Progenitor cell of endocrine pancreas (in vitro differentiated cells): Measurements from ENCODE around the gene UBE2L3. TPM values are rescaled to one million over a fixed set of nuclear protein-coding genes. Genes with fewer than 3 reads are reported as not detected.
"Not testable (repeated sequence)": the region's sequence is repeated elsewhere in the genome, so short reads cannot be mapped to it uniquely, and the experiment has no call there.

Experiments used
- DNase-seq: peaks from one replicate; pipeline ENCODE4 v3.0.0; 2021; ENCODE audit warnings: low spot score; ENCODE audit not compliant: unreplicated experiment
- H3K27ac Mint-ChIP-seq: 2 replicates; pipeline ENCODE4 v1.8.0; 2021; ENCODE audit warnings: mild to moderate bottlenecking, moderate library complexity, mixed read lengths
- H3K27me3 Mint-ChIP-seq: 2 replicates; pipeline ENCODE4 v1.8.0; 2021; ENCODE audit warnings: mixed read lengths
- H3K36me3 Mint-ChIP-seq: 2 replicates; pipeline ENCODE4 v1.8.0; 2022; ENCODE audit warnings: mixed read lengths; ENCODE audit not compliant: insufficient read depth
- H3K4me1 Mint-ChIP-seq: 2 replicates; pipeline ENCODE4 v1.8.0; 2021; ENCODE audit warnings: low read depth, mixed read lengths
- H3K4me3 Mint-ChIP-seq: 2 replicates; pipeline ENCODE4 v1.8.0; 2021; ENCODE audit warnings: low read depth, mild to moderate bottlenecking, moderate library complexity, mixed read lengths
- H3K9me3 Mint-ChIP-seq: 2 replicates; pipeline ENCODE4 v1.8.0; 2021; ENCODE audit warnings: low read depth, mixed read lengths
- total RNA-seq: library from RNA; stranded (reverse); gene quantifications from 2 replicates; pipeline ENCODE4 v1.2.1, GENCODE V29; 2021
- TF ChIP-seq, protein P1 (sequence below): fragments of 200-600 bp; sonication (generic); IDR thresholded peaks from one replicate; pipeline ENCODE4 v1.5.0; 2021; ENCODE audit warnings: antibody characterized with exemption, mild to moderate bottlenecking; ENCODE audit not compliant: unreplicated experiment

The UBE2L3 gene
- total RNA-seq, 1 donor from 2014 or later = 67.4 TPM

DNA sequence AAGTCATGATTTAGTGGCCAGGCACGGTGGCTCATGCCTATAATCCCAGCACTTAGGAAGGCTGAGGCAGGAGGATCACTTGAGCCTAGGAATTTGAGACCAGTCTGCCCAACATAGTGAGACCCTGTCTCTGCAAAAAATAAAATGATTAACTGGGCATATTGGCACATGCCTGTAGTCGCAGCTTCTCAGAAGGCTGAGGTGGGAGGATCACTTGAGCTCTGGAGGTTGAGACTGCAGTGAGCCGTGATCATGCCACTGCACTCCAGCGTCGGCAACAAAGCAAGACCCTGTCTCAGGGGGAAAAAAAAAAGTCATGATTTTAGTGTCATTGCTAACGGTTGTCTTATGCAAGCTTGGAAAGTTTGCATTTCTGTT, 11.9 kb downstream of the UBE2L3 start:
- TF ChIP-seq, protein P1, sequence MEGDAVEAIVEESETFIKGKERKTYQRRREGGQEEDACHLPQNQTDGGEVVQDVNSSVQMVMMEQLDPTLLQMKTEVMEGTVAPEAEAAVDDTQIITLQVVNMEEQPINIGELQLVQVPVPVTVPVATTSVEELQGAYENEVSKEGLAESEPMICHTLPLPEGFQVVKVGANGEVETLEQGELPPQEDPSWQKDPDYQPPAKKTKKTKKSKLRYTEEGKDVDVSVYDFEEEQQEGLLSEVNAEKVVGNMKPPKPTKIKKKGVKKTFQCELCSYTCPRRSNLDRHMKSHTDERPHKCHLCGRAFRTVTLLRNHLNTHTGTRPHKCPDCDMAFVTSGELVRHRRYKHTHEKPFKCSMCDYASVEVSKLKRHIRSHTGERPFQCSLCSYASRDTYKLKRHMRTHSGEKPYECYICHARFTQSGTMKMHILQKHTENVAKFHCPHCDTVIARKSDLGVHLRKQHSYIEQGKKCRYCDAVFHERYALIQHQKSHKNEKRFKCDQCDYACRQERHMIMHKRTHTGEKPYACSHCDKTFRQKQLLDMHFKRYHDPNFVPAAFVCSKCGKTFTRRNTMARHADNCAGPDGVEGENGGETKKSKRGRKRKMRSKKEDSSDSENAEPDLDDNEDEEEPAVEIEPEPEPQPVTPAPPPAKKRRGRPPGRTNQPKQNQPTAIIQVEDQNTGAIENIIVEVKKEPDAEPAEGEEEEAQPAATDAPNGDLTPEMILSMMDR = no peak
- no peaks in the 10 kb centered on the region for H3K27me3 Mint-ChIP-seq
- H3K9me3 Mint-ChIP-seq = no peaks in the 10 kb centered on the region
- H3K36me3 Mint-ChIP-seq = peaks cover 1% of the 10 kb centered on the region
- no peak for DNase-seq
- no peak overlapping the region for H3K4me3 Mint-ChIP-seq
- peaks cover 7% of the 10 kb centered on the region for H3K4me1 Mint-ChIP-seq
- H3K27ac Mint-ChIP-seq = no peak overlapping the region

- DNase-seq, H3K9me3 Mint-ChIP-seq, H3K27me3 Mint-ChIP-seq, H3K4me1 Mint-ChIP-seq, H3K36me3 Mint-ChIP-seq, H3K27ac Mint-ChIP-seq, H3K4me3 Mint-ChIP-seq: not testable (repeated sequence)
Observed at GRCh38 chr22:21580623-21581007, 13.1 kb downstream of the UBE2L3 start.

- not testable (repeated sequence) for H3K36me3 Mint-ChIP-seq, H3K9me3 Mint-ChIP-seq, H3K27me3 Mint-ChIP-seq, H3K4me1 Mint-ChIP-seq, H3K4me3 Mint-ChIP-seq, DNase-seq, H3K27ac Mint-ChIP-seq
Observed at GRCh38 chr22:21581009-21581713, 13.6 kb downstream of the UBE2L3 start.

GRCh38 chr22:21582801-21583740, 15.6 kb downstream of the UBE2L3 start:
- DNase-seq = no peak
- H3K4me3 Mint-ChIP-seq = no peak overlapping the region
- H3K27me3 Mint-ChIP-seq = no peaks in the 10 kb centered on the region
- H3K4me1 Mint-ChIP-seq = peaks cover 3% of the 10 kb centered on the region
- TF ChIP-seq, protein P1 = no peak
- H3K9me3 Mint-ChIP-seq = no peaks in the 10 kb centered on the region
- H3K36me3 Mint-ChIP-seq = peaks cover 6% of the 10 kb centered on the region
- H3K27ac Mint-ChIP-seq = peak overlapping the region; percentile 92

GRCh38 chr22:21585389-21585788, 17.9 kb downstream of the UBE2L3 start:
- Mint-ChIP-seq H3K9me3 (no peaks in the 10 kb centered on the region), H3K36me3 (peaks cover 6% of the 10 kb centered on the region), H3K4me3 (no peak overlapping the region), H3K27me3 (no peaks in the 10 kb centered on the region), H3K27ac (peak overlapping the region; percentile 57), H3K4me1 (peaks cover 1% of the 10 kb centered on the region)
- TF ChIP-seq, protein P1 = no peak
- DNase-seq = no peak

DNA sequence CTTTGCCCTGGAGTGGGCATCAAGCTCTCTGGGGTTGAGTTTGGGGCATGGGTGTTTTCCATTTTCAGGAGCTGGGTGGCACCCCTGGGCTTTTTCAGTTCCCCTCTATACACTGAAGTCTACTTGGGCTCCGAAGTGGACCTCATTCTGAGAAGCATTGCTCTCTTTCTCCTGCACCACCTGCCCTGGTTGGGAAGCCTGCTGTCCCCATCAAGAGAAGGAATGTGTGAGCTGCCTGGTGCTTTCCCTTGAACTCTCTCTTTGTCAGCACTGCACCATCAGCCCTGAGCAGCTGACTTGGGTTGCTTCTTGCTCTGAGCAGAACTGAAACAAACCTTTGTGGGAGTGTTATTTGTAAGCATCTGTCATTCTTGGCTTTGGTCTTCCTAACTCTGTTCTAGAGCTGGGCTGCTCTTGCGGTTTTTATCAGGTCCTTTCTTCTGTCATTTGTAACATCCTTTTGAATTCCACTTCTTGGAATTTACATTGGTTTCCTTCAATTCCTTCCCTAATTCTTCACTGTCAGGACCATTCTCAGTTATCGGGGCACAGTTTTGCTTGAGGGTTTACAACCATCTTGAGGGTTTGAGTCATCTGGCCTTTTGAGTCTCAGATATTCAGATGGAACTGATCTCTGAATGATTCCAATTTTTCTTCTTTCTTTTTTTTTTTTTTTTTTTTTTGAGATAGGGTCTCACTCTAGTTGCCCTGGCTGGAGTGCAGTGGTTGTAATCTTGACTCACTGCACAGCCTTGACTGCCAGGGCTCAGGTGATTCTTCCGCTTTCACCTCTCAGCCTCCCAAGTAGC, 20.5 kb downstream of the UBE2L3 start:
- Mint-ChIP-seq H3K9me3 (no peaks in the 10 kb centered on the region), H3K27me3 (no peaks in the 10 kb centered on the region), H3K36me3 (peaks cover 6% of the 10 kb centered on the region), H3K27ac (no peak overlapping the region), H3K4me3 (no peak overlapping the region), H3K4me1 (peaks cover 1% of the 10 kb centered on the region)
- no peak for DNase-seq
- TF ChIP-seq, protein P1 = no peak
